Measurements from ENCODE around the gene PRPF6.

- TF ChIP-seq CTCF (IDR thresholded peaks at IDR 0.05) (no peak), POLR2A (IDR thresholded peaks at IDR 0.05) (peak in 1 of 3 donors; percentile 2)
These were observed 64.5 kb downstream of the PRPF6 start for GRCh38 chr20:64045346-64046011.

Measured in body of pancreas (tissue), 4 donors.